Right lobe of liver (tissue), 4 donors: ENCODE measurements around the gene KIAA0513.

ENCODE experiments used
- POLR2A ChIP-seq: fragments of 450-650 bp; IDR thresholded peaks from one replicate; pipeline ENCODE4 v1.6.1; 2017; ENCODE audit warnings: antibody characterized with exemption, mild to moderate bottlenecking
- TF ChIP-seq, protein P1 (sequence below), 4 donors: fragments of 200-600 bp in 3 of 4; fragments of 450-650 bp in 1 of 4; IDR thresholded peaks; one replicate each; pipeline versions ENCODE4 v1.5.1 to v1.8.0; 2016 to 2022; ENCODE audit warnings: antibody characterized with exemption in 4 of 4, mild to moderate bottlenecking in 2 of 4
- donor health status: DM: no; HTN: no; CAD: no.
- donor health status: DM: no; HTN: no; CAD: no.
- donor health status: DM: no; HTN: yes; CAD: no.

DNA sequence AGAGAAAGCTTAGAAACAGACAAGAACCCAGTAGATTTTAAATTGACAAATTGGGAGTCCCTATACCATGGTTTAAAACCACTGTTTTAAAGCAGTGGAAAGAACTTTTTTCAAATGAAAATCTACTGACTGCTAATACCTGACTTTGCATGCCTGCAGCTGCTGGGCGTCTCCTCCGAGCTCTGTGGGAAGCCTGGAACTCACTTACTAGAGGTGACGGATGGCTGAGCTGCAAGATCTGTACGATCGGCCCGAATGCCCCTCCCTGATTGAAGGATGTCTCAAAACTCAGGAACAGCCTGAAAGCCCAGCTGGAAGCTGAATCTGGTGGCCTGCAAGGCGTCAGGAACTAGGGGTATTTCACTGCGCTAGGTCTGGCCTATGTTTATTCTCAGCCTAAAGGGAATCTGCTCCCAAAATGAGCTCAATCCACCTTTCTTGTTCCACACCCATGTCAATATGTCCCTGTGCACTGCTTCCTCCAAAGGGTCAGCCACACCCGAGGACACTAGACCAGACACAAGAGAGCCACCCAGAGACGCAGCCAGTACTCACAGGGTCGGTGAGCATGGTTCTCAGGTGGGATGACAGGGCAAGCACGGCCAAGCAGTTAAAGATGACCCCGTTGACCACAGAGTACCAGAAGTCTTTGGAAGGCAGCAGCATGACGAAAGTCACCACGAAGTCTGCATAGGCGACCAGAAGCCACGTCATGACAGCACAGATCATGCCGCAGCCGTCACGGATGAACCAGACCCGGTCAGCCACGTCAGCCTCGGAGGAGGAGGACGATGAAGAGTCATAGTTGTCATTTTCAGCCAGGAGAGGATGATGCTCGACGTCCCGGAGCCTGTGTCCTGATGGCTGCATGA lies 37.6 kb upstream of the KIAA0513 start:
- no peak for TF ChIP-seq POLR2A
- TF ChIP-seq, protein P1, sequence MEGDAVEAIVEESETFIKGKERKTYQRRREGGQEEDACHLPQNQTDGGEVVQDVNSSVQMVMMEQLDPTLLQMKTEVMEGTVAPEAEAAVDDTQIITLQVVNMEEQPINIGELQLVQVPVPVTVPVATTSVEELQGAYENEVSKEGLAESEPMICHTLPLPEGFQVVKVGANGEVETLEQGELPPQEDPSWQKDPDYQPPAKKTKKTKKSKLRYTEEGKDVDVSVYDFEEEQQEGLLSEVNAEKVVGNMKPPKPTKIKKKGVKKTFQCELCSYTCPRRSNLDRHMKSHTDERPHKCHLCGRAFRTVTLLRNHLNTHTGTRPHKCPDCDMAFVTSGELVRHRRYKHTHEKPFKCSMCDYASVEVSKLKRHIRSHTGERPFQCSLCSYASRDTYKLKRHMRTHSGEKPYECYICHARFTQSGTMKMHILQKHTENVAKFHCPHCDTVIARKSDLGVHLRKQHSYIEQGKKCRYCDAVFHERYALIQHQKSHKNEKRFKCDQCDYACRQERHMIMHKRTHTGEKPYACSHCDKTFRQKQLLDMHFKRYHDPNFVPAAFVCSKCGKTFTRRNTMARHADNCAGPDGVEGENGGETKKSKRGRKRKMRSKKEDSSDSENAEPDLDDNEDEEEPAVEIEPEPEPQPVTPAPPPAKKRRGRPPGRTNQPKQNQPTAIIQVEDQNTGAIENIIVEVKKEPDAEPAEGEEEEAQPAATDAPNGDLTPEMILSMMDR (IDR thresholded peaks at IDR 0.05), result no peak
